HepG2 (cell line): ENCODE data around the gene PDCD11.

Experiments
- FOXJ3 ChIP-seq: sonication (generic); formaldehyde crosslinking; IDR thresholded peaks from 2 replicates; pipeline ENCODE4 v1.4.0; 2020; ENCODE audit warnings: missing genetic modification reagents, mild to moderate bottlenecking, borderline replicate concordance
- RNF219 ChIP-seq: sonication (generic); formaldehyde crosslinking; IDR thresholded peaks from 2 replicates; pipeline ENCODE4 v1.5.0; 2020; ENCODE audit warnings: mild to moderate bottlenecking, missing genetic modification reagents

GRCh38 chr10:103374263-103374662 is 22.2 kb upstream of the PDCD11 start:
- no peak for TF ChIP-seq FOXJ3 (CRISPR knock-in tag)
- TF ChIP-seq RNF219 (CRISPR knock-in tag): no peak
